HCT116 (cell line): ENCODE data around the gene GEMIN7. TPM values are rescaled to one million over a fixed set of nuclear protein-coding genes. Genes with fewer than 3 reads are reported as not detected.

Experiments used
- ATAC-seq: fragments of 200-7000 bp; cut with Tn5 transposase; 2 replicates; pipeline ENCODE4 v1.9.1; 2020; ENCODE audit warnings: mild to moderate bottlenecking, moderate library complexity
- BruUV-seq: library from RNA; stranded (reverse); fragments of 400-500 nt; replicated peaks from 2 replicates; lab custom pipeline; 2021; lab: Mats Ljungman, UMichigan
- CTCF ChIA-PET: fragments of 300-600 bp; sonication (Branson Sonifier 250); formaldehyde crosslinking; loops from one replicate; lab custom pipeline; 2021; ENCODE audit warnings: antibody characterized with exemption; lab: Charles Lee
- POLR2A ChIA-PET: fragments of 300-600, 350-600 bp; sonication (Branson Sonifier 250); formaldehyde crosslinking; loops from one replicate; lab custom pipeline; 2021; ENCODE audit warnings: antibody characterized with exemption; lab: Charles Lee
- RAD21 ChIA-PET, 2 experiments: fragments of 300-600 bp; sonication (Branson Sonifier 250); formaldehyde crosslinking; loops; one replicate each; lab custom pipeline; 2023; ENCODE audit warnings: low total read pairs in 2 of 2; ENCODE audit not compliant: uncharacterized antibody in 2 of 2, unreplicated experiment in 2 of 2, low non-redundant PET in 1 of 2; lab: Charles Lee
- DNase-seq: peaks from one replicate; pipeline ENCODE4 v3.0.0-alpha.2; 2010; ENCODE audit warnings: low read depth, low spot score
- H2AFZ ChIP-seq: fragments of 200-600 bp; shearing (Covaris generic), sonication (generic); 2 replicates; pipeline ENCODE4 v1.6.1; 2017; ENCODE audit warnings: low read depth, mixed run types, mixed read lengths, antibody characterized with exemption, low read length; ENCODE audit not compliant: poor library complexity, severe bottlenecking
- H3K27ac ChIP-seq: 2 replicates; pipeline ENCODE4 v1.5.1; 2012; ENCODE audit warnings: low read depth, low read length
- H3K27me3 ChIP-seq: fragments of 200-600 bp; sonication (generic); 2 replicates; pipeline ENCODE4 v1.6.1; 2016; ENCODE audit warnings: mixed run types, low read length, mixed read lengths; ENCODE audit not compliant: insufficient read depth
- H3K36me3 ChIP-seq, 2 experiments: fragments of 200-500 bp in 1 of 2; fragments of 200-600 bp in 1 of 2; sonication (Bioruptor generic) in 1 of 2; sonication (generic) in 1 of 2; 2 replicates each; pipeline versions ENCODE4 v1.5.1 to v1.6.1; 2014 to 2016; ENCODE audit warnings: low read length in 2 of 2, inconsistent platforms in 1 of 2, mixed read lengths in 1 of 2, mixed run types in 1 of 2; ENCODE audit not compliant: insufficient read depth in 2 of 2, control insufficient read depth in 1 of 2
- H3K4me1 ChIP-seq, 2 experiments: fragments of 200-600 bp in 1 of 2; sonication (generic) in 1 of 2; 2 replicates each; pipeline versions ENCODE4 v1.5.1 to v1.6.1; 2012 to 2017; ENCODE audit warnings: low read length in 2 of 2, inconsistent platforms in 1 of 2, mild to moderate bottlenecking in 1 of 2, mixed read lengths in 1 of 2, mixed run types in 1 of 2, moderate library complexity in 1 of 2; ENCODE audit not compliant: insufficient read depth in 2 of 2, control insufficient read depth in 1 of 2
- H3K4me2 ChIP-seq: fragments of 200-600 bp; sonication (generic); 2 replicates; pipeline ENCODE4 v1.6.1; 2017; ENCODE audit warnings: mixed run types, low read length, mixed read lengths
- H3K4me3 ChIP-seq, 2 experiments: fragments of 200-600 bp in 1 of 2; sonication (generic) in 1 of 2; replicated peaks in 1 of 2; 2 replicates each; pipeline ENCODE4 v1.5.1; 2011 to 2016; ENCODE audit warnings: low read length in 2 of 2, control low read depth in 1 of 2, low read depth in 1 of 2, mild to moderate bottlenecking in 1 of 2, mixed read lengths in 1 of 2, mixed run types in 1 of 2
- H3K79me2 ChIP-seq: fragments of 200-600 bp; sonication (generic); 2 replicates; pipeline ENCODE4 v1.6.1; 2017; ENCODE audit warnings: mild to moderate bottlenecking, mixed run types, low read length, moderate library complexity, mixed read lengths; ENCODE audit not compliant: insufficient read depth
- H3K9ac ChIP-seq: fragments of 200-600 bp; sonication (generic); 2 replicates; pipeline ENCODE4 v1.6.1; 2016; ENCODE audit warnings: low read length, mixed read lengths
- H3K9me2 ChIP-seq: fragments of 200-600 bp; sonication (generic), shearing (Covaris generic); 2 replicates; pipeline ENCODE4 v1.6.1; 2017; ENCODE audit warnings: mixed run types, mild to moderate bottlenecking, moderate library complexity; ENCODE audit not compliant: insufficient read depth
- H3K9me3 ChIP-seq, 2 experiments: fragments of 200-500 bp in 1 of 2; fragments of 200-600 bp in 1 of 2; sonication (Bioruptor generic) in 1 of 2; sonication (generic) in 1 of 2; 2 replicates each; pipeline ENCODE4 v1.6.1; 2014 to 2017; ENCODE audit warnings: low read length in 2 of 2, mixed read lengths in 2 of 2, inconsistent platforms in 1 of 2, low read depth in 1 of 2, mild to moderate bottlenecking in 1 of 2, mixed run types in 1 of 2, moderate library complexity in 1 of 2; ENCODE audit not compliant: control insufficient read depth in 1 of 2, insufficient read depth in 1 of 2
- H4K20me1 ChIP-seq: fragments of 200-600 bp; sonication (generic), shearing (Covaris generic); 2 replicates; pipeline ENCODE4 v1.6.1; 2017; ENCODE audit warnings: mixed run types, mild to moderate bottlenecking, moderate library complexity; ENCODE audit not compliant: insufficient read depth
- ELF1 ChIP-seq: IDR thresholded peaks from 2 replicates; pipeline ENCODE4 v1.6.1; 2012; ENCODE audit warnings: low read depth, borderline replicate concordance
- EZH2phosphoT487 ChIP-seq: fragments of 200-600 bp; IDR thresholded peaks from 2 replicates; pipeline ENCODE4 v1.6.1; 2018; ENCODE audit warnings: antibody characterized with exemption, borderline replicate concordance
- JUND ChIP-seq: IDR thresholded peaks from 2 replicates; pipeline ENCODE4 v1.6.1; 2012
- POLR2A ChIP-seq: IDR thresholded peaks from 2 replicates; pipeline ENCODE4 v1.7.0; 2011; ENCODE audit warnings: borderline replicate concordance; ENCODE audit not compliant: insufficient read depth, insufficient read length; ENCODE audit errors: extremely low read depth
- POLR2AphosphoS5 ChIP-seq: IDR thresholded peaks from 2 replicates; pipeline ENCODE4 v1.6.1; 2011; ENCODE audit warnings: mild to moderate bottlenecking, low read depth, low read length, moderate library complexity
- REST ChIP-seq: IDR thresholded peaks from 2 replicates; pipeline ENCODE4 v1.6.1; 2012; ENCODE audit warnings: low read depth
- SIN3A ChIP-seq: IDR thresholded peaks from 2 replicates; pipeline ENCODE4 v1.6.1; 2012; ENCODE audit warnings: low read depth
- SP1 ChIP-seq: IDR thresholded peaks from 2 replicates; pipeline ENCODE4 v1.6.1; 2012; ENCODE audit warnings: low read depth
- ZFX ChIP-seq: fragments of 450-650 bp; IDR thresholded peaks from 2 replicates; pipeline ENCODE4 v1.6.1; 2017
- ZNF274 ChIP-seq: fragments of 200-500 bp; sonication (Bioruptor generic); IDR thresholded peaks from 2 replicates; pipeline ENCODE4 v1.6.1; 2014; ENCODE audit warnings: mild to moderate bottlenecking, low read depth, low read length, inconsistent platforms
- intact Hi-C: fragments of 100-400 bp; cut with micrococcal nuclease; formaldehyde crosslinking; loops from 2 replicates; pipeline ENCODE4 v1.10.0; 2022
- total RNA-seq: library from RNA; stranded (reverse); gene quantifications from one replicate; pipeline ENCODE4 v1.2.1, GENCODE V29; 2021; ENCODE audit not compliant: unreplicated experiment
- TF ChIP-seq, protein P1 (sequence below): IDR thresholded peaks from 2 replicates; pipeline ENCODE4 v1.6.1; 2011; ENCODE audit warnings: mild to moderate bottlenecking, low read length, moderate library complexity; ENCODE audit not compliant: insufficient replicate concordance; ENCODE audit errors: extremely low read depth
- TF ChIP-seq, protein P2 (sequence below): IDR thresholded peaks from 2 replicates; pipeline ENCODE4 v1.6.1; 2012

The GEMIN7 gene
- total RNA-seq, 1 experiment from 2014 or later = 35.4 TPM

DNA sequence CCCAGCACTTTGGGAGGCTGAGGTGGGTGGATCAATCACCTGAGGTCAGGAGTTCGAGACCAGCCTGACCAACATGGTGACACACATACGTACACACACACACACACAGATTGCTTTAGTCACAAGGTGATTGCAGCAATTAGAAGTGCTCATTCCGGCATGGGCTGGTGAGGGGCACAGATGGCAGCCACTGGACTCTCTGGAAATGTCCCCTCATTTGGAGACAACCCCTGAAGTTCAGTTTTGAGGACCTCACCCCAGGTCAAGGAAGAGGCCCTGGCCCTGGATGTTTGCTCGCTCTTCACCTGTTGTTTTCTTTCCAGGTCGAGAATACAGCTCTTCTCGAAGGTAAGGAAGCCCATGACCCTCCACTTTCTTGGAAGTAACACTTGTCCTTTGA lies 8.8 kb upstream of the GEMIN7 start:
- ChIA-PET POLR2A (no interaction called here), CTCF (no interaction called here)
- intact Hi-C loops = no loop called here

DNA sequence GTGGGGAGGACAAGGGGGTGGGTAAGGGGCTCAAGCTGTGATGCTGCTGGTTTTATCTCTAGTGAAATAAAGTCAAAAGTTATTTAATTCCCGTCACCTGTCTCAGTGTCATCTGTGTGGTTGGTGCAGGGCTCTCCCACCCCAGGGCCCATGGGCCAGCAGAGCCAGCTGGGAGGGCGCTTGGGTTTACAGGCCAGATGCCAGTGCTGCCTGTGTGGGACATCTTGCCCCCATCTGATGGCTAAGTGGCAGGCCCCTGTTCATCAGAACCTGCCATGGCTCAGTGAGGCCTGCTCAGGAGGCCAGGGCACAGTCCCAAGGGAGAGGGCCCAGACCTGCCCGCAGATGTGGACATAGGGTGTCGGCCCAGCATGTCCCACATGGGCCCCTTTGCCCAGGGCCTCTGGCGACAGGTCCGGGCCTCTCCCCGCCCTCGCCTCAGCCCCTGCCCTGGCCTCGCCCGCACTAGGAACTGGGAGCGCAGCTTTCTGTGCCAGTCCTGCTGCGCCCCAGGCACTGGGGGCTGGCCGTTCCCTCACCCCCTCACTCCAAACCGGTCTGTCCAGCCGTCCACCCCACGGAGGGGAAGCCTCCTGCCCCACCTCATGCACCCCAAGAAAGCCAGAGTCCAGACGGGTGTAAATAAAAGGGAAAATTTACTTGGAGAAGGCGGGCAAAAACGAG lies 8.1 kb upstream of the GEMIN7 start:
- H3K4me2 ChIP-seq = no peak overlapping the region
- peaks cover 11 to 20% of the 10 kb centered on the region in 2 experiments; a peak in 3 of 4 replicates for H3K36me3 ChIP-seq
- H3K79me2 ChIP-seq = peaks cover 24% of the 10 kb centered on the region
- no peak overlapping the region for H3K4me3 ChIP-seq
- H3K4me1 ChIP-seq = peaks cover 8% of the 10 kb centered on the region in 2 experiments; a peak in 3 of 4 replicates
- no peaks in the 10 kb centered on the region for H3K9me3 ChIP-seq
- DNase-seq = no peak
- no peaks in the 10 kb centered on the region for H4K20me1 ChIP-seq
- H3K9me2 ChIP-seq = no peaks in the 10 kb centered on the region
- RAD21 ChIA-PET = no interaction called here
- no peak overlapping the region for H2AFZ ChIP-seq
- intact Hi-C loops = no loop called here
- no peak for ATAC-seq
- no peak overlapping the region for H3K9ac ChIP-seq
- CTCF ChIA-PET = no interaction called here
- BruUV-seq = no TSS peak
- no peak overlapping the region for H3K27ac ChIP-seq
- H3K27me3 ChIP-seq = no peaks in the 10 kb centered on the region
- POLR2A ChIA-PET = no interaction called here
- no peak for TF ChIP-seq POLR2A
- TF ChIP-seq SIN3A = no peak
- TF ChIP-seq, protein P1, sequence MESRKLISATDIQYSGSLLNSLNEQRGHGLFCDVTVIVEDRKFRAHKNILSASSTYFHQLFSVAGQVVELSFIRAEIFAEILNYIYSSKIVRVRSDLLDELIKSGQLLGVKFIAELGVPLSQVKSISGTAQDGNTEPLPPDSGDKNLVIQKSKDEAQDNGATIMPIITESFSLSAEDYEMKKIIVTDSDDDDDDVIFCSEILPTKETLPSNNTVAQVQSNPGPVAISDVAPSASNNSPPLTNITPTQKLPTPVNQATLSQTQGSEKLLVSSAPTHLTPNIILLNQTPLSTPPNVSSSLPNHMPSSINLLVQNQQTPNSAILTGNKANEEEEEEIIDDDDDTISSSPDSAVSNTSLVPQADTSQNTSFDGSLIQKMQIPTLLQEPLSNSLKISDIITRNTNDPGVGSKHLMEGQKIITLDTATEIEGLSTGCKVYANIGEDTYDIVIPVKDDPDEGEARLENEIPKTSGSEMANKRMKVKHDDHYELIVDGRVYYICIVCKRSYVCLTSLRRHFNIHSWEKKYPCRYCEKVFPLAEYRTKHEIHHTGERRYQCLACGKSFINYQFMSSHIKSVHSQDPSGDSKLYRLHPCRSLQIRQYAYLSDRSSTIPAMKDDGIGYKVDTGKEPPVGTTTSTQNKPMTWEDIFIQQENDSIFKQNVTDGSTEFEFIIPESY = no peak
- TF ChIP-seq REST = no peak
- no peak for TF ChIP-seq SP1
- TF ChIP-seq, protein P2, sequence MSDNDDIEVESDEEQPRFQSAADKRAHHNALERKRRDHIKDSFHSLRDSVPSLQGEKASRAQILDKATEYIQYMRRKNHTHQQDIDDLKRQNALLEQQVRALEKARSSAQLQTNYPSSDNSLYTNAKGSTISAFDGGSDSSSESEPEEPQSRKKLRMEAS = no peak
- no peak for TF ChIP-seq EZH2phosphoT487
- no peak for TF ChIP-seq ELF1
- TF ChIP-seq ZNF274 = no peak
- no peak for TF ChIP-seq ZFX

More for the DNA sequence above, 8.8 kb upstream of the GEMIN7 start:
- no peak for ATAC-seq
- H3K27ac ChIP-seq = no peak overlapping the region
- H3K4me1 ChIP-seq = peaks cover 8% of the 10 kb centered on the region in 2 experiments; a peak in 3 of 4 replicates
- H2AFZ ChIP-seq = no peak overlapping the region
- peaks cover 14 to 20% of the 10 kb centered on the region in 2 experiments; a peak in 3 of 4 replicates for H3K36me3 ChIP-seq
- no peaks in the 10 kb centered on the region for H3K9me3 ChIP-seq
- no peaks in the 10 kb centered on the region for H3K9me2 ChIP-seq
- TF ChIP-seq EZH2phosphoT487 (no peak), ZNF274 (no peak), POLR2A (no peak), JUND (no peak), POLR2AphosphoS5 (0 out of 2 replicates have a peak, but pooled peaks have one; percentile 11)
- TF ChIP-seq, protein P2 = no peak
- no peak overlapping the region for H3K9ac ChIP-seq
- peaks cover 21% of the 10 kb centered on the region for H3K79me2 ChIP-seq
- DNase-seq = no peak
- H3K4me2 ChIP-seq = no peak overlapping the region
- H4K20me1 ChIP-seq = no peaks in the 10 kb centered on the region
- RAD21 ChIA-PET = no interaction called here
- no peak overlapping the region for H3K4me3 ChIP-seq
- no peaks in the 10 kb centered on the region for H3K27me3 ChIP-seq
- no TSS peak for BruUV-seq
